Effector memory CD8-positive, alpha-beta T cell (primary cell): ENCODE results near the gene SCRN3.

ENCODE experiments used
- ATAC-seq: fragments of 150-1000 bp; cut with Tn5 transposase; replicated peaks from 2 replicates; pipeline ENCODE4 v1.10.0; 2021; ENCODE audit warnings: mild to moderate bottlenecking, moderate library complexity
- DNase-seq, 3 experiments: peaks; one replicate each; pipeline ENCODE4 v3.0.0; 2021
- H3K27ac Mint-ChIP-seq, 2 donors: one replicate each; pipeline ENCODE4 v1.8.0; 2022; ENCODE audit warnings: mild to moderate bottlenecking in 2 of 2, mixed read lengths in 2 of 2, moderate library complexity in 2 of 2
- H3K27me3 Mint-ChIP-seq, 2 donors: one replicate each; pipeline ENCODE4 v1.8.0; 2022; ENCODE audit warnings: mixed read lengths in 2 of 2
- H3K36me3 Mint-ChIP-seq: one replicate; pipeline ENCODE4 v1.8.0; 2022; ENCODE audit warnings: mild to moderate bottlenecking, moderate library complexity, mixed read lengths; ENCODE audit not compliant: insufficient read depth
- H3K4me1 Mint-ChIP-seq, 2 donors: one replicate each; pipeline ENCODE4 v1.8.0; 2022; ENCODE audit warnings: low read depth in 2 of 2, mixed read lengths in 2 of 2
- H3K4me3 Mint-ChIP-seq, 2 donors: one replicate each; pipeline ENCODE4 v1.8.0; 2022; ENCODE audit warnings: mild to moderate bottlenecking in 2 of 2, mixed read lengths in 2 of 2, moderate library complexity in 2 of 2
- H3K9me3 Mint-ChIP-seq, 2 donors: one replicate each; pipeline ENCODE4 v1.8.0; 2022; ENCODE audit warnings: mixed read lengths in 2 of 2

The SCRN3 gene

DNA sequence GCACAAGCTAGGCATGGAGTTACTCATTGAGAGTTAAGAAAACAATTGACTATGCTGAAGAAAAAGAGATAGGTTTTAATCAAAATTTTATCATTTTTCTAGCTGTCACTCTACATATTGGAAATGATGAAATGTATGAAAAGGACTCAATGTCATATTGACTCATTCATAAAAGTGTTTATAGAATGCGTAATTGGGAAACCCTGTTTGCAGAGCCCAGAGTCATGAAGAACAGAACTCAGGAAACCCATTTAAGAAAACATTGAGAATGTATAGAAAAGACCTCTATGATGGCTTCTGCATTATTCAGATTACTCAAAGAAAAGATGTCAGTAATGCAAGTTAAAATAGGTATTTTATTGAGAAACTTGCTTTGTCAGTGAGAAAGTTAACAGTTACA lies 36.4 kb downstream of the SCRN3 start:
- Mint-ChIP-seq H3K36me3 (peaks cover 11% of the 10 kb centered on the region), H3K27me3 (no peaks in the 10 kb centered on the region), H3K27ac (no peak overlapping the region), H3K4me3 (no peak overlapping the region), H3K4me1 (no peaks in the 10 kb centered on the region), H3K9me3 (no peaks in the 10 kb centered on the region)
- ATAC-seq, result no peak
- DNase-seq, result no peak

DNA sequence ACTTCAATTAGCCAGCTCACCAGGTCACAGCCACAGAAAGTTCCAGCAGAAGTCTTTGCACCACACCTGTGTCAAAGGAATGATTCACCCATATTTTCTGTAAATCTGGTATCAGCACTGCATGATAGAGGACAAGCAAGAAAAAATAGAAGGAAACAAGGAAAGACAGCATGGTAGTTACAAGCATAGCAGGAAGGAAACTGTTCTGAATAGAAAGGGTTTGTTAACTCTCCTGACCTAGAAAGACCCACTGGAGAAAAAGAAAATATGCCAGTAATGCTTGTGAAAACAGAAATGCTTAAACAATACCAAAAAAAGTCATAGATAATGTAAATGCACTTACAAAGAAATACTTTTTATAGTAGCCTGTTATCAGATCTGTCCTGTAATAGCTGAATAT lies 40.8 kb downstream of the SCRN3 start:
- no peak overlapping the region for H3K4me3 Mint-ChIP-seq
- DNase-seq (no peak), ATAC-seq (no peak)

GRCh38 chr2:174438146-174438886 lies 42.8 kb downstream of the SCRN3 start:
- peaks cover 0 to 3% of the 10 kb centered on the region in 2 donors for H3K4me1 Mint-ChIP-seq
- H3K36me3 Mint-ChIP-seq, result peaks cover 50% of the 10 kb centered on the region
- DNase-seq (no peak), ATAC-seq (no peak)
- H3K4me3 Mint-ChIP-seq, result no peak overlapping the region
- no peaks in the 10 kb centered on the region for H3K9me3 Mint-ChIP-seq
- H3K27me3 Mint-ChIP-seq, result no peaks in the 10 kb centered on the region
- no peak overlapping the region for H3K27ac Mint-ChIP-seq

More for the DNA sequence above, 40.8 kb downstream of the SCRN3 start:
- Mint-ChIP-seq H3K36me3 (peaks cover 39% of the 10 kb centered on the region), H3K9me3 (no peaks in the 10 kb centered on the region), H3K27me3 (no peaks in the 10 kb centered on the region), H3K27ac (no peak overlapping the region), H3K4me1 (peaks cover 0 to 3% of the 10 kb centered on the region in 2 donors)

DNA sequence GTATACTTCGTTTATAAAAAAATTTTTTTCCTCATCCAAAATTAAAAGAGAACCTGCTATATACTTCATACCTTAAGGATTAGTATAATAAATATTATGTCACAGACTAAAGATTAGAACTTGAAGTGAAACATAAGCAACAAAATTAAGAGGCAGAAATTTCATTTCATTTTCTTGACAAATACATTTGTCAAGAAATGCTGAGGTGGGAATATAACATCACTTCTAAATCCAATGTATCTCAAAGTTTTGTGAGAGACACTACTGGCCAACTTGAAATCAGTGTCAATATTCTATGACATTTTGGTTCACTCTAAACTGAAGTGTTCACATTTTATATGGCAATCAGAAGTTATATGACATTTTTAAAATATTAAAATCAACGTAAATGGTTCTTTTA lies 43.8 kb downstream of the SCRN3 start:
- Mint-ChIP-seq H3K4me3 (no peak overlapping the region), H3K27ac (no peak overlapping the region), H3K27me3 (no peaks in the 10 kb centered on the region), H3K9me3 (no peaks in the 10 kb centered on the region), H3K4me1 (peaks cover 0 to 3% of the 10 kb centered on the region in 2 donors), H3K36me3 (peaks cover 60% of the 10 kb centered on the region)
- no peak for ATAC-seq
- DNase-seq, result no peak

GRCh38 chr2:174439950-174440349 lies 44.4 kb downstream of the SCRN3 start:
- no peak overlapping the region for H3K4me3 Mint-ChIP-seq
- H3K9me3 Mint-ChIP-seq, result no peaks in the 10 kb centered on the region
- no peaks in the 10 kb centered on the region for H3K27me3 Mint-ChIP-seq
- ATAC-seq (no peak), DNase-seq (no peak)
- H3K4me1 Mint-ChIP-seq, result peaks cover 0 to 3% of the 10 kb centered on the region in 2 donors
- H3K36me3 Mint-ChIP-seq, result peaks cover 66% of the 10 kb centered on the region
- H3K27ac Mint-ChIP-seq, result peak overlapping the region in 1 of 2 donors; percentile 49

- H3K27me3 Mint-ChIP-seq, result no peaks in the 10 kb centered on the region
- no peak overlapping the region for H3K27ac Mint-ChIP-seq
- ATAC-seq (no peak), DNase-seq (no peak)
- no peaks in the 10 kb centered on the region for H3K9me3 Mint-ChIP-seq
- H3K36me3 Mint-ChIP-seq, result peaks cover 76% of the 10 kb centered on the region
- no peak overlapping the region for H3K4me3 Mint-ChIP-seq
- peaks cover 0 to 3% of the 10 kb centered on the region in 2 donors for H3K4me1 Mint-ChIP-seq
Observed at GRCh38 chr2:174442546-174443510, 47.3 kb downstream of the SCRN3 start.

DNA sequence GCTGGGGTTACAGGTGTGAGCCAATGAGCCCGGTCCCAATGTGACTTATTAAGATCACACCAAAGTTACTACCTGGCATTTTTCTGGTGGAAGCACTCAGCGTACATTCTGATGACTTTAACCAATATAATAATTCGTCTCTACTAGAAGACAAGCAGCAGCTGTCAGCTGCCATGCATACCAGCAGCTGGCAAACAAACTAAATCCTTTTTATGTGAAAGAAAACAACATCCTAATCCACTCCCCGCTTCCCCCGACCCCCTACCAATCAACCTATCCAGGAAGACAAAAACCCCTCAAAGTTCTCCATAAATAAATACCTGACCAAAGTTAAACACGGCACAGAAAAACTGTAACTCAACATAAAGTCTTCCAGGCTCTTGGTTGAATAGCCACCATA lies 49.2 kb downstream of the SCRN3 start:
- Mint-ChIP-seq H3K4me3 (no peak overlapping the region), H3K36me3 (peaks cover 71% of the 10 kb centered on the region), H3K4me1 (peaks cover 0 to 3% of the 10 kb centered on the region in 2 donors), H3K9me3 (no peaks in the 10 kb centered on the region), H3K27me3 (no peaks in the 10 kb centered on the region), H3K27ac (peak overlapping the region in 1 of 2 donors; percentile 80)
- DNase-seq (no peak), ATAC-seq (no peak)

GRCh38 chr2:174445248-174445647 lies 49.7 kb downstream of the SCRN3 start:
- H3K4me1 Mint-ChIP-seq, result peaks cover 0 to 3% of the 10 kb centered on the region in 2 donors
- peak overlapping the region in 1 of 2 donors; percentile 80 for H3K27ac Mint-ChIP-seq
- no peak for DNase-seq
- no peak overlapping the region for H3K4me3 Mint-ChIP-seq
- ATAC-seq, result no peak
- H3K36me3 Mint-ChIP-seq, result peaks cover 72% of the 10 kb centered on the region
- no peaks in the 10 kb centered on the region for H3K27me3 Mint-ChIP-seq
- H3K9me3 Mint-ChIP-seq, result no peaks in the 10 kb centered on the region

DNA sequence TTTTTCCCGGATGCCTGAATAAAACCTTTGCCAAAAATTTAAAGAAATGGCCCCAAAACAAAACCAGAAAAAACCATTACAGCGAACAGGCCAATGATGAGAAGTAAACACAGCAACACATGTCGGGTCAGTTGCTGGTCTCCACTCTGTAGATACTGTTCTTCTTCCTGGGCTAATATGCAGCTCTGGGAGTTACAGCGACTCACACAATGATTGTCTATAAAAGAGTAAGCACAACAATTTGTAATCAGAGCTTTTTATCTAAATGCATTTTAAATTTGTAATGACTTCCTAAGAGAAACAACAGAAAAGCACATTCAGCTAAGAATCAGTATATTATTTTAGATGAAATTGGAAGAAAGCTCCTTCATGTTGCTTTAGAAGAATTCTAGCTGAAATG lies 51.0 kb downstream of the SCRN3 start:
- H3K4me1 Mint-ChIP-seq, result no peaks in the 10 kb centered on the region
- H3K27me3 Mint-ChIP-seq, result no peaks in the 10 kb centered on the region
- no peak overlapping the region for H3K4me3 Mint-ChIP-seq
- H3K9me3 Mint-ChIP-seq, result no peaks in the 10 kb centered on the region
- H3K27ac Mint-ChIP-seq, result no peak overlapping the region
- H3K36me3 Mint-ChIP-seq, result peaks cover 74% of the 10 kb centered on the region
- ATAC-seq, result no peak
- DNase-seq, result no peak

DNA sequence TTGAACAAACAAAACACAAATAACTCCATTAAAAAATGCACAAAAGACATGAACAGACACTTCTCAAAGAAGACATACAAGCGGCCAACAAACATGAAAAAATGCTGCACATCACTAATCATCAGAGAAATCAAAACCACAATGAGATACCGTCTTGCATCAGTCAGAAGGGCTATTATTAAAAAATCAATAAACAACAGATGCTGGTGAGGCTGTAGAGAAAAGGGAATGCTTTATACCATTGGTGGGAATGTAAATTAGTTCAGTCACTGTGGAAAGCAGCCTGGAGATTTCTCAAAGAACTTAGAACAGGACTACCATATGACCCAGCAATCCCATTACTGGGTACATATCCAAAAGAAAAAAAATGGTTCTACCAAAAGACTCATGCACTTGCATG lies 53.5 kb downstream of the SCRN3 start:
- no peak overlapping the region for H3K27ac Mint-ChIP-seq
- H3K4me3 Mint-ChIP-seq, result no peak overlapping the region
- DNase-seq, result no peak
- H3K27me3 Mint-ChIP-seq, result no peaks in the 10 kb centered on the region
- no peak for ATAC-seq
- peaks cover 80% of the 10 kb centered on the region for H3K36me3 Mint-ChIP-seq
- no peaks in the 10 kb centered on the region for H3K4me1 Mint-ChIP-seq
- H3K9me3 Mint-ChIP-seq, result no peaks in the 10 kb centered on the region

GRCh38 chr2:174450021-174450816 lies 54.7 kb downstream of the SCRN3 start:
- DNase-seq, result no peak
- ATAC-seq, result no peak
- Mint-ChIP-seq H3K36me3 (peaks cover 76% of the 10 kb centered on the region), H3K9me3 (no peaks in the 10 kb centered on the region), H3K4me3 (no peak overlapping the region), H3K27me3 (no peaks in the 10 kb centered on the region), H3K27ac (peak overlapping the region in 1 of 2 donors; percentile 13), H3K4me1 (no peaks in the 10 kb centered on the region)

GRCh38 chr2:174454566-174454965 lies 59.0 kb downstream of the SCRN3 start:
- no peaks in the 10 kb centered on the region for H3K27me3 Mint-ChIP-seq
- H3K4me1 Mint-ChIP-seq, result no peaks in the 10 kb centered on the region
- H3K27ac Mint-ChIP-seq, result peak overlapping the region; percentile 67 to 82
- no peak overlapping the region for H3K4me3 Mint-ChIP-seq
- peaks cover 77% of the 10 kb centered on the region for H3K36me3 Mint-ChIP-seq
- ATAC-seq (no peak), DNase-seq (no peak)
- no peaks in the 10 kb centered on the region for H3K9me3 Mint-ChIP-seq

GRCh38 chr2:174461221-174461620 lies 65.7 kb downstream of the SCRN3 start:
- H3K4me1 Mint-ChIP-seq, result no peaks in the 10 kb centered on the region
- no peak for ATAC-seq
- H3K36me3 Mint-ChIP-seq, result peaks cover 41% of the 10 kb centered on the region
- H3K27ac Mint-ChIP-seq, result no peak overlapping the region
- no peaks in the 10 kb centered on the region for H3K27me3 Mint-ChIP-seq
- no peak overlapping the region for H3K4me3 Mint-ChIP-seq
- H3K9me3 Mint-ChIP-seq, result no peaks in the 10 kb centered on the region
- no peak for DNase-seq
